Ovary (tissue), 3 donors: Measurements from ENCODE around the gene C11orf87.

ENCODE experiments used
- CTCF ChIP-seq, 3 donors: fragments of 450-650 bp in 2 of 3; fragments of 200-600 bp in 1 of 3; IDR thresholded peaks; one replicate each; pipeline versions ENCODE4 v1.5.1 to v1.8.0; 2016 to 2022; ENCODE audit warnings: antibody characterized with exemption in 3 of 3, mild to moderate bottlenecking in 1 of 3
- EP300 ChIP-seq: sonication (generic); formaldehyde crosslinking; IDR thresholded peaks from one replicate; pipeline ENCODE4 v1.6.1; 2017; ENCODE audit warnings: antibody characterized with exemption
- POLR2A ChIP-seq: fragments of 450-650 bp; IDR thresholded peaks from one replicate; pipeline ENCODE4 v1.6.1; 2017; ENCODE audit warnings: antibody characterized with exemption, mild to moderate bottlenecking, moderate library complexity
- donor health status: DM: no; HTN: no; CAD: no.

GRCh38 chr11:109443052-109443451 is 21.1 kb downstream of the C11orf87 start:
- no peak for TF ChIP-seq EP300
- TF ChIP-seq CTCF (IDR thresholded peaks at IDR 0.05), result no peak
- TF ChIP-seq POLR2A, result no peak
